GM23338 (cell line): Measurements from ENCODE around the gene CELF4. TPM values are rescaled to one million over a fixed set of nuclear protein-coding genes. Genes with fewer than 3 reads are reported as not detected.

Experiments
- ATAC-seq: fragments of 200-7000 bp; cut with Tn5 transposase; 3 replicates; pipeline ENCODE4 v1.9.1; 2020
- DNase-seq: peaks from one replicate; pipeline ENCODE4 v3.0.0-alpha.2; 2015; ENCODE audit warnings: low spot score
- H2AFZ ChIP-seq: fragments of 200-600 bp; sonication (generic); 2 replicates; pipeline ENCODE4 v1.8.0; 2016; ENCODE audit warnings: antibody characterized with exemption, mild to moderate bottlenecking, moderate library complexity
- H3F3A ChIP-seq: fragments of 200-600 bp; sonication (generic); replicated peaks from 2 replicates; pipeline ENCODE4 v1.8.0; 2017; ENCODE audit warnings: antibody characterized with exemption, mixed run types, low read depth
- H3K27ac ChIP-seq: fragments of 200-600 bp; sonication (generic); 2 replicates; pipeline ENCODE4 v1.6.1; 2016; ENCODE audit warnings: low read depth
- H3K27me3 ChIP-seq: fragments of 200-600 bp; sonication (generic); 2 replicates; pipeline ENCODE4 v1.8.0; 2016; ENCODE audit warnings: mild to moderate bottlenecking, mixed run types, moderate library complexity; ENCODE audit not compliant: insufficient read depth
- H3K36me3 ChIP-seq: fragments of 200-600 bp; sonication (generic); 2 replicates; pipeline ENCODE4 v1.8.0; 2016; ENCODE audit warnings: mild to moderate bottlenecking; ENCODE audit not compliant: insufficient read depth
- H3K4me1 ChIP-seq: fragments of 200-600 bp; sonication (generic); 2 replicates; pipeline ENCODE4 v1.8.0; 2016; ENCODE audit warnings: mild to moderate bottlenecking, moderate library complexity; ENCODE audit not compliant: insufficient read depth
- H3K4me2 ChIP-seq: fragments of 200-600 bp; sonication (generic); 2 replicates; pipeline ENCODE4 v1.7.1; 2017; ENCODE audit warnings: mixed run types
- H3K4me3 ChIP-seq: fragments of 200-600 bp; sonication (generic); 2 replicates; pipeline ENCODE4 v1.6.1; 2016; ENCODE audit warnings: mixed run types
- H3K79me2 ChIP-seq: fragments of 200-600 bp; sonication (generic); replicated peaks from 2 replicates; pipeline ENCODE4 v1.8.0; 2017; ENCODE audit warnings: mild to moderate bottlenecking; ENCODE audit not compliant: insufficient read depth
- H3K9me2 ChIP-seq: fragments of 200-600 bp; sonication (generic); 2 replicates; pipeline ENCODE4 v1.8.0; 2017; ENCODE audit not compliant: insufficient read depth
- H4K20me1 ChIP-seq: fragments of 200-600 bp; sonication (generic); replicated peaks from 2 replicates; pipeline ENCODE4 v1.8.0; 2017; ENCODE audit warnings: mild to moderate bottlenecking; ENCODE audit not compliant: insufficient read depth
- H3K27ac Mint-ChIP-seq: 2 replicates; pipeline ENCODE4 v1.8.0; 2020; ENCODE audit warnings: inconsistent platforms, mild to moderate bottlenecking, moderate library complexity, mixed read lengths
- H3K27me3 Mint-ChIP-seq: 3 replicates; pipeline ENCODE4 v1.8.0; 2022; ENCODE audit warnings: low read depth, mild to moderate bottlenecking, moderate library complexity, mixed read lengths, inconsistent platforms; ENCODE audit not compliant: insufficient read depth, poor library complexity
- H3K36me3 Mint-ChIP-seq: 3 replicates; pipeline ENCODE4 v1.8.0; 2021; ENCODE audit warnings: low read depth, mild to moderate bottlenecking, inconsistent platforms, moderate library complexity, mixed read lengths
- H3K4me1 Mint-ChIP-seq: 3 replicates; pipeline ENCODE4 v1.8.0; 2020; ENCODE audit warnings: mild to moderate bottlenecking, inconsistent platforms, mixed read lengths
- H3K4me3 Mint-ChIP-seq: 3 replicates; pipeline ENCODE4 v1.8.0; 2021; ENCODE audit warnings: moderate library complexity, mild to moderate bottlenecking, inconsistent platforms, mixed read lengths
- H3K9me3 Mint-ChIP-seq: 3 replicates; pipeline ENCODE4 v1.8.0; 2020; ENCODE audit warnings: moderate library complexity, mild to moderate bottlenecking, inconsistent platforms, mixed read lengths
- CREB1 ChIP-seq: fragments of 250-450 bp; sonication (Bioruptor Pico); IDR thresholded peaks from 2 replicates; pipeline ENCODE4 v1.5.0; 2020; ENCODE audit warnings: low read depth, mild to moderate bottlenecking, moderate library complexity
- CTCF ChIP-seq, 2 experiments: fragments of 200-600 bp in 1 of 2; sonication (generic) in 1 of 2; conservative IDR thresholded peaks; 2 replicates each; pipeline versions ENCODE4 v1.5.1 to v1.6.1; 2016 to 2017; ENCODE audit warnings: antibody characterized with exemption in 2 of 2, low read depth in 2 of 2, mild to moderate bottlenecking in 2 of 2, moderate library complexity in 1 of 2
- ETS1 ChIP-seq: IDR thresholded peaks from 2 replicates; pipeline ENCODE4 v1.6.1; 2016; ENCODE audit warnings: antibody characterized with exemption
- EZH2 ChIP-seq: fragments of 200-600 bp; sonication (generic); IDR thresholded peaks from one replicate; pipeline ENCODE4 v1.8.0; 2017; ENCODE audit warnings: antibody characterized with exemption, mild to moderate bottlenecking, low read depth; ENCODE audit not compliant: unreplicated experiment
- EZH2phosphoT487 ChIP-seq: fragments of 200-600 bp; sonication (generic); IDR thresholded peaks from one replicate; pipeline ENCODE4 v1.8.1; 2018; ENCODE audit warnings: antibody characterized with exemption; ENCODE audit not compliant: unreplicated experiment
- JUNB ChIP-seq: IDR thresholded peaks from one replicate; pipeline ENCODE4 v1.6.1; 2016; ENCODE audit warnings: antibody characterized with exemption; ENCODE audit not compliant: unreplicated experiment
- NANOG ChIP-seq: IDR thresholded peaks from 2 replicates; pipeline ENCODE4 v1.6.1; 2016; ENCODE audit warnings: antibody characterized with exemption, borderline replicate concordance
- POLR2AphosphoS5 ChIP-seq: IDR thresholded peaks from 2 replicates; pipeline ENCODE4 v1.6.1; 2016; ENCODE audit warnings: antibody characterized with exemption, low read depth
- REST ChIP-seq: IDR thresholded peaks from one replicate; pipeline ENCODE4 v1.6.1; 2018; ENCODE audit warnings: antibody characterized with exemption; ENCODE audit not compliant: unreplicated experiment
- STAT1 ChIP-seq: IDR thresholded peaks from one replicate; pipeline ENCODE4 v1.6.1; 2016; ENCODE audit warnings: antibody characterized with exemption; ENCODE audit not compliant: unreplicated experiment
- ZNF114 ChIP-seq: fragments of 250-450 bp; sonication (Bioruptor Pico); IDR thresholded peaks from 2 replicates; pipeline ENCODE4 v1.5.0; 2020; ENCODE audit warnings: mild to moderate bottlenecking, moderate library complexity
- ZNF331 ChIP-seq: fragments of 250-450 bp; sonication (Bioruptor Pico); IDR thresholded peaks from 2 replicates; pipeline ENCODE4 v1.5.0; 2020; ENCODE audit warnings: low read depth, mild to moderate bottlenecking, moderate library complexity
- polyA plus RNA-seq: library from polyadenylated mRNA; unstranded; fragments of >200 nt; fragmentation: Nextera tagmentation; extraction: Ambion mirVana; gene quantifications from 2 replicates; pipeline ENCODE4 v1.2.1, GENCODE V29; 2016
- total RNA-seq: library from RNA; depleted of rRNA; stranded (reverse); fragments of >200 nt; shearing (Covaris generic); gene quantifications from 2 replicates; pipeline ENCODE4 v1.2.3, GENCODE V29; 2014

The CELF4 gene
- total and polyA plus RNA-seq, 2 experiments from 2014 or later: 2.6 to 6.7 TPM

GRCh38 chr18:37328946-37329719 is 236.5 kb downstream of the CELF4 start (continued):
- no peak for TF ChIP-seq REST
- TF ChIP-seq ETS1: no peak
- TF ChIP-seq NANOG: no peak

- H3F3A ChIP-seq: no peaks in the 10 kb centered on the region
- Mint-ChIP-seq H3K27ac (peak overlapping the region; percentile 33; the same call in 1 of the 2 replicates), H3K9me3 (no peaks in the 10 kb centered on the region), H3K4me3 (no peak overlapping the region), H3K36me3 (no peaks in the 10 kb centered on the region), H3K4me1 (no peaks in the 10 kb centered on the region; the same call in 1 of the 3 replicates), H3K27me3 (peaks cover 9% of the 10 kb centered on the region)
- no peaks in the 10 kb centered on the region for H3K36me3 ChIP-seq
- H3K27ac ChIP-seq: no peak overlapping the region
- TF ChIP-seq ETS1: no peak
- TF ChIP-seq EZH2phosphoT487: no peak
- TF ChIP-seq ZNF331 (CRISPR knock-in tag): no peak
- TF ChIP-seq CTCF (conservative IDR thresholded peaks at IDR 0.05; ENCODE audit: low read depth in 2 of 2): no peak
- no peak for TF ChIP-seq EZH2
- no peak for TF ChIP-seq NANOG
- no peak for TF ChIP-seq CREB1 (CRISPR knock-in tag)
- no peak for TF ChIP-seq REST
- TF ChIP-seq ZNF114 (CRISPR knock-in tag): no peak
- TF ChIP-seq POLR2AphosphoS5: no peak
- TF ChIP-seq JUNB: no peak
- no peak for TF ChIP-seq STAT1
- no peaks in the 10 kb centered on the region for H3K4me1 ChIP-seq
- no peaks in the 10 kb centered on the region for H4K20me1 ChIP-seq
- H3K79me2 ChIP-seq: no peaks in the 10 kb centered on the region
- no peak overlapping the region for H3K4me2 ChIP-seq
- H3K9me2 ChIP-seq: no peaks in the 10 kb centered on the region
- DNase-seq (no peak), ATAC-seq (no peak)
- H3K27me3 ChIP-seq: no peaks in the 10 kb centered on the region
- H3K4me3 ChIP-seq: no peak overlapping the region
- no peak overlapping the region for H2AFZ ChIP-seq
Measured at GRCh38 chr18:37327063-37327577, 238.5 kb downstream of the CELF4 start.
